HG03066 (cell line): ENCODE data around the gene KLF8.
"Not testable (repeated sequence)": the region's sequence is repeated elsewhere in the genome, so short reads cannot be mapped to it uniquely, and the experiment has no call there.

Experiments used
- ATAC-seq: cut with Tn5 transposase; IDR thresholded peaks from one replicate; pipeline ENCODE4 v1.9.1; 2021; ENCODE audit warnings: low read depth; ENCODE audit not compliant: unreplicated experiment

Gene KLF8

GRCh38 chrX:56232221-56233082, at the start of gene KLF8:
TSS of gene KLF8 (plus strand) at chrX:56232356. CDS start at chrX:56233335, 979 bp downstream.
- peak; percentile 47 for ATAC-seq

GRCh38 chrX:56206945-56207344, 25.2 kb upstream of the KLF8 start:
- ATAC-seq, result not testable (repeated sequence)

GRCh38 chrX:56211701-56212100, 20.5 kb upstream of the KLF8 start:
- ATAC-seq, result no peak

GRCh38 chrX:56216332-56216731, 15.8 kb upstream of the KLF8 start:
- ATAC-seq, result no peak

GRCh38 chrX:56219700-56220099, 12.5 kb upstream of the KLF8 start:
- no peak for ATAC-seq

GRCh38 chrX:56221101-56221500, 11.1 kb upstream of the KLF8 start:
- no peak for ATAC-seq

GRCh38 chrX:56222473-56223000, 9.6 kb upstream of the KLF8 start:
- ATAC-seq, result no peak

GRCh38 chrX:56226980-56227379, 5.2 kb upstream of the KLF8 start:
- ATAC-seq, result no peak

- ATAC-seq, result no peak
Observed at GRCh38 chrX:56228914-56229313, 3.2 kb upstream of the KLF8 start.

GRCh38 chrX:56231537-56232090, 542 bp upstream of the KLF8 start:
- no peak for ATAC-seq

GRCh38 chrX:56233100-56233499, 944 bp downstream of the KLF8 start:
- ATAC-seq, result no peak

- peak; percentile 91 for ATAC-seq
Observed at GRCh38 chrX:56233682-56234081, 1.5 kb downstream of the KLF8 start.

GRCh38 chrX:56248492-56248891, 16.3 kb downstream of the KLF8 start:
- peak; percentile 83 for ATAC-seq

GRCh38 chrX:56253832-56254703, 21.9 kb downstream of the KLF8 start:
- ATAC-seq, result no peak

GRCh38 chrX:56268888-56269287, 36.7 kb downstream of the KLF8 start:
- ATAC-seq, result peak; percentile 97

GRCh38 chrX:56278692-56279091, 46.5 kb downstream of the KLF8 start:
- ATAC-seq, result no peak

GRCh38 chrX:56279863-56280262, 47.7 kb downstream of the KLF8 start:
- ATAC-seq, result no peak

GRCh38 chrX:56281789-56282188, 49.6 kb downstream of the KLF8 start:
- ATAC-seq, result no peak

GRCh38 chrX:56284269-56284668, 52.1 kb downstream of the KLF8 start:
- no peak for ATAC-seq

GRCh38 chrX:56288608-56289007, 56.5 kb downstream of the KLF8 start:
- no peak for ATAC-seq

GRCh38 chrX:56289449-56289848, 57.3 kb downstream of the KLF8 start:
- ATAC-seq, result no peak
